Measurements from ENCODE around the gene ABHD8. TPM values are rescaled to one million over a fixed set of nuclear protein-coding genes. Genes with fewer than 3 reads are reported as not detected.

Gene ABHD8
- total RNA-seq, 1 experiment from 2014 or later, result 13.2 TPM

- no peak for TF ChIP-seq AR (CRISPR knock-in tag; IDR thresholded peaks at IDR 0.05)
- no peak for TF ChIP-seq ARID4B (CRISPR knock-in tag; IDR thresholded peaks at IDR 0.05; ENCODE audit: borderline replicate concordance)
Measured at GRCh38 chr19:17321655-17322489, 18.6 kb upstream of the ABHD8 start (continued).

- no peak overlapping the region for H3K27ac Mint-ChIP-seq
- H3K4me3 Mint-ChIP-seq, result no peak overlapping the region
- no peak for DNase-seq (ENCODE audit: low spot score)
- no peak for ATAC-seq
- peaks cover 6% of the 10 kb centered on the region; the same call in 1 of the 2 replicates for H3K4me1 Mint-ChIP-seq
- ChIA-PET POLR2A (interaction anchor here (1.7 kb wide), 1 partner anchor 11 kb away, joined by 8 read pairs; the partner anchor contains the start of gene DDA1), CTCF (no interaction called here)
- no peaks in the 10 kb centered on the region for H3K27me3 Mint-ChIP-seq (ENCODE audit: low read depth)
- H3K36me3 Mint-ChIP-seq, result peaks cover 30% of the 10 kb centered on the region
- no peaks in the 10 kb centered on the region for H3K9me3 Mint-ChIP-seq
- no peak for TF ChIP-seq SMAD3 (CRISPR knock-in tag; IDR thresholded peaks at IDR 0.05; ENCODE audit: borderline replicate concordance)
- TF ChIP-seq ZNF121 (CRISPR knock-in tag; IDR thresholded peaks at IDR 0.05), result no peak
- TF ChIP-seq E2F5 (CRISPR knock-in tag; IDR thresholded peaks at IDR 0.05), result no peak
- TF ChIP-seq ZNF281 (CRISPR knock-in tag; IDR thresholded peaks at IDR 0.05), result no peak
- TF ChIP-seq NFYB (CRISPR knock-in tag; conservative IDR thresholded peaks at IDR 0.05; ENCODE audit: low read depth), result no peak
- TF ChIP-seq ZMAT4 (CRISPR knock-in tag; IDR thresholded peaks at IDR 0.05), result no peak
- TF ChIP-seq SP1 (CRISPR knock-in tag; conservative IDR thresholded peaks at IDR 0.05), result no peak
- no peak for TF ChIP-seq ATF1 (CRISPR knock-in tag; IDR thresholded peaks at IDR 0.05)
- no peak for TF ChIP-seq GRHL2 (CRISPR knock-in tag; IDR thresholded peaks at IDR 0.05; ENCODE audit: insufficient replicate concordance, severe bottlenecking)
- no peak for TF ChIP-seq GABPB1 (CRISPR knock-in tag; IDR thresholded peaks at IDR 0.05)
- TF ChIP-seq MAX (CRISPR knock-in tag; IDR thresholded peaks at IDR 0.05), result no peak
- no peak for TF ChIP-seq CDX4 (CRISPR knock-in tag; IDR thresholded peaks at IDR 0.05; ENCODE audit: borderline replicate concordance)
- TF ChIP-seq ZBTB21 (CRISPR knock-in tag; IDR thresholded peaks at IDR 0.05; ENCODE audit: borderline replicate concordance), result no peak
- no peak for TF ChIP-seq TCF7 (CRISPR knock-in tag; IDR thresholded peaks at IDR 0.05; ENCODE audit: low read depth)
- TF ChIP-seq ETV6 (CRISPR knock-in tag; IDR thresholded peaks at IDR 0.05), result no peak
- no peak for TF ChIP-seq ELF4 (CRISPR knock-in tag; IDR thresholded peaks at IDR 0.05; ENCODE audit: low read depth)
- no peak for TF ChIP-seq GTF2I (CRISPR knock-in tag; conservative IDR thresholded peaks at IDR 0.05)
Measured at GRCh38 chr19:17320435-17320834, 17.2 kb upstream of the ABHD8 start.

Measured in WTC11 (cell line).